KOPT-K1 (cell line): ENCODE measurements around the gene USH2A.

Source experiments
- H3K27ac ChIP-seq: fragments of 200-600 bp; sonication (generic); 2 replicates; pipeline ENCODE4 v1.5.1; 2016; ENCODE audit warnings: antibody characterized with exemption, mild to moderate bottlenecking, low read depth, low read length; ENCODE audit not compliant: poor library complexity, severe bottlenecking
- H3K36me3 ChIP-seq: fragments of 200-600 bp; sonication (generic); 2 replicates; pipeline ENCODE4 v1.5.1; 2017; ENCODE audit warnings: antibody characterized with exemption, mild to moderate bottlenecking, low read length, moderate library complexity; ENCODE audit not compliant: insufficient read depth
- H3K9me3 ChIP-seq: fragments of 200-600 bp; sonication (generic); 2 replicates; pipeline ENCODE4 v1.5.1; 2017; ENCODE audit warnings: antibody characterized with exemption, low read length, mild to moderate bottlenecking; ENCODE audit not compliant: insufficient read depth, poor library complexity, severe bottlenecking

Gene USH2A

GRCh38 chr1:215767761-215768160 lies 655.5 kb downstream of the USH2A start:
- no peaks in the 10 kb centered on the region for H3K9me3 ChIP-seq
- H3K27ac ChIP-seq = no peak overlapping the region
- H3K36me3 ChIP-seq = no peaks in the 10 kb centered on the region

- Histone ChIP-seq H3K9me3 (no peaks in the 10 kb centered on the region), H3K27ac (no peak overlapping the region), H3K36me3 (no peaks in the 10 kb centered on the region)
These were observed 656.7 kb downstream of the USH2A start for GRCh38 chr1:215766521-215766920.

DNA sequence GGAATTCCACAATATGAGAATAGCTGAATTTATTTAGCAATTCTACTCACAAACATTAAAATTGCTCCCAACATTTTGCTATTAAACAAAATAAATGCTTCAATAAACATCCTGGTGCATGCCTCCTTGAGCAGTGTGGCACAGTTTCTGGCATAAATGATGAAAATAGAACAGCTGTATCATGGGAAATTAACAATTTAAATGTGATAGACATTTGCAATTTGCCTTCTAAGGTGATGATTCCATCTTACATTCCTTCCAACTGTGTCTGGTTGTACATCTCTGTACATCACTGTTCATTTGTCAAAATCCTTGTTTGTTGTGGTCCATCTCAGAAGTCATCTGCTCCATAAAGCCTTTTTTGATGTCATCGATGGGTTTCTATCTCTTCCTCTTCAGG lies 657.4 kb downstream of the USH2A start:
- no peaks in the 10 kb centered on the region for H3K36me3 ChIP-seq
- no peaks in the 10 kb centered on the region for H3K9me3 ChIP-seq
- H3K27ac ChIP-seq = no peak overlapping the region

GRCh38 chr1:215761446-215761845 lies 661.8 kb downstream of the USH2A start:
- H3K36me3 ChIP-seq = no peaks in the 10 kb centered on the region
- H3K27ac ChIP-seq = no peak overlapping the region
- no peaks in the 10 kb centered on the region for H3K9me3 ChIP-seq

DNA sequence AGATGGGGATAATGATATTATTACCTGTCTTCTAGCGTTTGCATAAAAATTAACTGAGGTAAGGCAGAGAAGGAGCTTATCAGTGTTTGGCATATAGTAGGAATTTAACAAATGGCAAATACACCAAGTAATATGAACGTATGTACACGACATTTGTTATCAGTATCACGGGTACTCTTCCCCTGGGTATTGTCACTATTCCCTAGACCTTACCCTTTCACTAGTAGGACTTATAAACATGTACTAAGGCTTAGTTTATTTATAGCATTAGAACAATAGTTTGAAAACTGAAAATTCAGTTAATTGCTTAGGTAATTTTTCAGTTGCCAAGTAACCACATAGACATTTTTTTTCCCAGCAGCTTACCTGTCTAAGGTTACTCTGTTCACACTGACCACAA lies 669.1 kb downstream of the USH2A start:
- Histone ChIP-seq H3K9me3 (no peaks in the 10 kb centered on the region), H3K36me3 (no peaks in the 10 kb centered on the region), H3K27ac (no peak overlapping the region)

DNA sequence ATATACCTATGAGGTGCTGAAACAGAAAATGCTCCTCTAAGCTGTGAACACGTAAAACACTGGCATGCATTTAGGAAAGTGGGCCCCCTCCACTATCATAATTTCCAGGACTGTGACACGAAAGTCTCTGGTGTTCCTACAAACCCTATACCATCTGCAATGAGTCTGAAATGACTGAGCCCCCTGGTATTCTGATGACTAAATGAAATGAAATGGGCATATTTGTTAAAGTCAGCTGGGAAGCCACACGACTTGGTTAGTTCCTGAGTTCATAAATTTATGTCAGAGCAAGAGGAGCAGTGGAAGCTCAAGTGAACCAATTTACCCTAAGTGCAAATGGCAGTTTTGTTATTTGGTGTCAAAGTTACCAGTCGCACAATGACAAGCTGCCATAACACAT lies 673.8 kb downstream of the USH2A start:
- Histone ChIP-seq H3K9me3 (no peaks in the 10 kb centered on the region), H3K27ac (no peak overlapping the region), H3K36me3 (no peaks in the 10 kb centered on the region)

DNA sequence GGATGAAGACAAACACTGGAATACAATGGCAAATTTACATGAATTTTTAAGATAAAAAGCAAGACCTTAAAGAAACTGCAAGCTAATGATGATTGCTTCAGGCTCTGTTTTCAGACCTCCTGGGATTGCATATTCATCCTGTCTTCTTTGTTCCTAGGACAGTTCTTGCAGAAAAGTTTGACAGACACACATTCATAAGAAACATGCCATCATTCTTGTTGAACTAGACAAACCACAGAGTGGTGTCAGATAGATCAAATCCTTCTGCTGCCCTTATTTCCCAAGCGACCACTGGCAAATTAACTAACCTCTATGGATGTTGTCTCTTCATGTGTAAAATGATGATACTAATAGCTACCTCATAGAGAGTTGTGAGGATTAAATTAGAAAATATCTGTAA lies 674.8 kb downstream of the USH2A start:
- no peaks in the 10 kb centered on the region for H3K36me3 ChIP-seq
- H3K9me3 ChIP-seq = no peaks in the 10 kb centered on the region
- H3K27ac ChIP-seq = no peak overlapping the region

- H3K9me3 ChIP-seq = no peaks in the 10 kb centered on the region
- H3K36me3 ChIP-seq = no peaks in the 10 kb centered on the region
- no peak overlapping the region for H3K27ac ChIP-seq
These were observed 678.8 kb downstream of the USH2A start for GRCh38 chr1:215744419-215744818.

GRCh38 chr1:215739025-215739424 lies 684.2 kb downstream of the USH2A start:
- H3K27ac ChIP-seq = no peak overlapping the region
- H3K36me3 ChIP-seq = no peaks in the 10 kb centered on the region
- no peaks in the 10 kb centered on the region for H3K9me3 ChIP-seq

GRCh38 chr1:215731699-215732098 lies 691.5 kb downstream of the USH2A start:
- Histone ChIP-seq H3K27ac (no peak overlapping the region), H3K36me3 (no peaks in the 10 kb centered on the region), H3K9me3 (no peaks in the 10 kb centered on the region)

- H3K36me3 ChIP-seq = no peaks in the 10 kb centered on the region
- H3K27ac ChIP-seq = no peak overlapping the region
- no peaks in the 10 kb centered on the region for H3K9me3 ChIP-seq
These were observed 692.6 kb downstream of the USH2A start for GRCh38 chr1:215730600-215730999.

DNA sequence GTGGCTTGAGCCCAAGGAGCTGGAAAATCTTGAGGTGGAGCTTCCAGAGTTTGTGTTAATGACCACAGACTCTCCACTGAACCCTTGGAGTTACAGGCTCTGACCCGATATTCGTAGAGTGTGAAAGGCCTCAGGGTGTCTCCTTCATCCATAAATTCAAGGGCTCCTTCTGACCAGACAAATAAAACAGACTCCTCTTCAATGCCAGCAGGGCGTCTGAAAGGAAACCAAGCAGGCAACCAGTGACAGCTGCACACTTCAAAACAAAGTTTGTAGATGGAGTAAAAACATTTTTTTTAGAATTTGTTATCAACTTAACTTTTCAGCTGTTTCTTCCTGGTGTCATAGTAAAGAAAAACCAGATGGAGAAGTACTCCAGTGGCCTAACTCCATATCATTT lies 695.1 kb downstream of the USH2A start:
- Histone ChIP-seq H3K36me3 (no peaks in the 10 kb centered on the region), H3K27ac (no peak overlapping the region), H3K9me3 (no peaks in the 10 kb centered on the region)

DNA sequence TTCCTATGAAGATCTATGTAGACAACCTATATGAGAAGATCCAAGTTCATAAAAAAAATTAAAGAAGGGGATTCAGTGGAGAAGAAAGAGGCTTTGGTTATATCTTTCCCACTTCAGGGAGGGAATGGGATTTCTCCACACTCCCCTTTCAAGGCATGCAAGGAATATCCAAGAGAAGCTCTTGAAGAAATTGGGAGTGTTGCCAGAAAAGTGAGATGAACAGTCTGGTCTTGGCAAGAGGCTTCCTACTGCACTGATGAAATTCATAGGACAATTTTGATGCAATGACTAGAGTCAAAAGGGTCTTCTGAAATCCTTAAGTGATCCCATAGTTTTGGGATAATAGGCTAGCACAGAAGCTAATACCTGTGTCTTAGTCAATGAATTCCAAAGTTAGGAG lies 703.1 kb downstream of the USH2A start:
- Histone ChIP-seq H3K27ac (no peak overlapping the region), H3K9me3 (no peaks in the 10 kb centered on the region), H3K36me3 (no peaks in the 10 kb centered on the region)

GRCh38 chr1:215719552-215719951 lies 703.7 kb downstream of the USH2A start:
- no peak overlapping the region for H3K27ac ChIP-seq
- H3K36me3 ChIP-seq = no peaks in the 10 kb centered on the region

GRCh38 chr1:215718575-215719287 lies 704.5 kb downstream of the USH2A start:
- no peaks in the 10 kb centered on the region for H3K9me3 ChIP-seq
- no peaks in the 10 kb centered on the region for H3K36me3 ChIP-seq
- no peak overlapping the region for H3K27ac ChIP-seq

More at GRCh38 chr1:215719552-215719951, 703.7 kb downstream of the USH2A start:
- no peaks in the 10 kb centered on the region for H3K9me3 ChIP-seq

DNA sequence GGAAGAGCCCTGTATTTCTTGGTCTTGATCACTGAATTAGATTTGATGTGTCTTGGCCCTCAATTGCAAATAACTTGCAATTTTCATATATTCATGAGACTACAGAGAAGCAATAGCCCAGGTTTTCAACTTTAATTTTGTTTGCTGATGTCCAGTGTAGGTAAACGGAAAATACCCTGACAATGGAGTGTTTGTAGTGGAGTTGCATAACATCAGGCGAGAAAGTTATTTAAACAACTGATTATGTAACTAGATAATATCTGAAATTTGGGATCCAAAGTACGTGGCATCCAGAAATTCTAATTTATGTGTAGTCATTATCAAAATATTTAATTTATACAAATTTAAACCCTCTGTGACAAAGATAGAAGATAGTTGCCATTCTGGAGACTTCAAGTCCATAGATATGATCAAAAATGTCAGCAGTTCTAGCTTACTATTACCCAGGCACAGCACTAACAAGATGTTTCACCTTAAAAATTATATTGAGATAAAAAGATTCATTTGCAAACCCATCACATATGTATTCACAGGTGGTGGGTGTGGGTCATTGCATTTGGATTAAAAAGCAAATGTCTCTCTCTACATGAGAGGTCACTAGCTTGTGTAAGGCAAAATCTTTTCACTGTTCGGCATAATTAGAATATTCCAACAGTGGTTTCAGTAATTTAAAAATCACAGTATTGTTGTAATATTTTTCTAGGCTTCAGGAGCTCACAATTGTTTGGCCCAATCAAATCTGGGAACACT lies 705.4 kb downstream of the USH2A start:
- H3K9me3 ChIP-seq = no peaks in the 10 kb centered on the region
- no peaks in the 10 kb centered on the region for H3K36me3 ChIP-seq
- no peak overlapping the region for H3K27ac ChIP-seq
